ENCODE measurements around the gene CTCF.

DNA sequence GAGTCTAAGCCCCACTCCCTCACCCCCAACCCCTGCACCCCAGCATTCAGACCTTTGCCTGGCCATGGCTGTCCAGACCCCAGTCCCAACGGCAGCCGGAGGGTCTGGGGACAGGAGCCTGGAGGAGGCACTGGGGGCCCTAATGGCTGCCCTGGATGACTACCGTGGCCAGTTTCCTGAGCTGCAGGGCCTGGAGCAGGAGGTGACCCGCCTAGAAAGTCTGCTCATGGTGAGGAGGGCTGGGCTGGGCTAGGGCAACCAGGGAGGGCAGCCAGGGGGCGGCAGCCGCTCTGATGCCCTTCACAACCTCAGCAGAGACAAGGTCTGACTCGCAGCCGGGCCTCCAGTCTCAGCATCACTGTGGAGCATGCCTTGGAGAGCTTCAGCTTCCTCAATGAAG lies 19.3 kb upstream of the CTCF start:
- TF ChIP-seq EP300 (IDR thresholded peaks at IDR 0.05): no peak
- TF ChIP-seq, protein P1, sequence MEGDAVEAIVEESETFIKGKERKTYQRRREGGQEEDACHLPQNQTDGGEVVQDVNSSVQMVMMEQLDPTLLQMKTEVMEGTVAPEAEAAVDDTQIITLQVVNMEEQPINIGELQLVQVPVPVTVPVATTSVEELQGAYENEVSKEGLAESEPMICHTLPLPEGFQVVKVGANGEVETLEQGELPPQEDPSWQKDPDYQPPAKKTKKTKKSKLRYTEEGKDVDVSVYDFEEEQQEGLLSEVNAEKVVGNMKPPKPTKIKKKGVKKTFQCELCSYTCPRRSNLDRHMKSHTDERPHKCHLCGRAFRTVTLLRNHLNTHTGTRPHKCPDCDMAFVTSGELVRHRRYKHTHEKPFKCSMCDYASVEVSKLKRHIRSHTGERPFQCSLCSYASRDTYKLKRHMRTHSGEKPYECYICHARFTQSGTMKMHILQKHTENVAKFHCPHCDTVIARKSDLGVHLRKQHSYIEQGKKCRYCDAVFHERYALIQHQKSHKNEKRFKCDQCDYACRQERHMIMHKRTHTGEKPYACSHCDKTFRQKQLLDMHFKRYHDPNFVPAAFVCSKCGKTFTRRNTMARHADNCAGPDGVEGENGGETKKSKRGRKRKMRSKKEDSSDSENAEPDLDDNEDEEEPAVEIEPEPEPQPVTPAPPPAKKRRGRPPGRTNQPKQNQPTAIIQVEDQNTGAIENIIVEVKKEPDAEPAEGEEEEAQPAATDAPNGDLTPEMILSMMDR (IDR thresholded peaks at IDR 0.05): no peak

Measured in tibial nerve (tissue), 4 donors.